Tibial nerve (tissue), 3 donors: ENCODE measurements around the gene PNPLA2.

Source experiments
- POLR2A ChIP-seq, 2 donors: fragments of 450-650 bp; IDR thresholded peaks; one replicate each; pipeline ENCODE4 v1.6.1; 2017; ENCODE audit warnings: antibody characterized with exemption in 2 of 2, mild to moderate bottlenecking in 2 of 2, moderate library complexity in 2 of 2
- TF ChIP-seq, protein P1 (sequence below), 5 experiments: fragments of 200-600 bp in 3 of 5; fragments of 450-650 bp in 2 of 5; sonication (generic) in 3 of 5; IDR thresholded peaks; one replicate each; pipeline ENCODE4 v1.5.1; 2016 to 2019; ENCODE audit warnings: antibody characterized with exemption in 5 of 5, mild to moderate bottlenecking in 3 of 5, moderate library complexity in 2 of 5

- TF ChIP-seq, protein P1, sequence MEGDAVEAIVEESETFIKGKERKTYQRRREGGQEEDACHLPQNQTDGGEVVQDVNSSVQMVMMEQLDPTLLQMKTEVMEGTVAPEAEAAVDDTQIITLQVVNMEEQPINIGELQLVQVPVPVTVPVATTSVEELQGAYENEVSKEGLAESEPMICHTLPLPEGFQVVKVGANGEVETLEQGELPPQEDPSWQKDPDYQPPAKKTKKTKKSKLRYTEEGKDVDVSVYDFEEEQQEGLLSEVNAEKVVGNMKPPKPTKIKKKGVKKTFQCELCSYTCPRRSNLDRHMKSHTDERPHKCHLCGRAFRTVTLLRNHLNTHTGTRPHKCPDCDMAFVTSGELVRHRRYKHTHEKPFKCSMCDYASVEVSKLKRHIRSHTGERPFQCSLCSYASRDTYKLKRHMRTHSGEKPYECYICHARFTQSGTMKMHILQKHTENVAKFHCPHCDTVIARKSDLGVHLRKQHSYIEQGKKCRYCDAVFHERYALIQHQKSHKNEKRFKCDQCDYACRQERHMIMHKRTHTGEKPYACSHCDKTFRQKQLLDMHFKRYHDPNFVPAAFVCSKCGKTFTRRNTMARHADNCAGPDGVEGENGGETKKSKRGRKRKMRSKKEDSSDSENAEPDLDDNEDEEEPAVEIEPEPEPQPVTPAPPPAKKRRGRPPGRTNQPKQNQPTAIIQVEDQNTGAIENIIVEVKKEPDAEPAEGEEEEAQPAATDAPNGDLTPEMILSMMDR (IDR thresholded peaks at IDR 0.05) = no peak
- no peak for TF ChIP-seq POLR2A (IDR thresholded peaks at IDR 0.05)
Measured at GRCh38 chr11:773830-774229, 44.9 kb upstream of the PNPLA2 start.
